Spinal cord (tissue), 10 donors: ENCODE results near the gene CCDC102B. TPM values are rescaled to one million over a fixed set of nuclear protein-coding genes. Genes with fewer than 3 reads are reported as not detected.
"Not testable (repeated sequence)": the region's sequence is repeated elsewhere in the genome, so short reads cannot be mapped to it uniquely, and the experiment has no call there.

Experiments
- DNase-seq, 6 donors: peaks; one replicate each; pipeline versions ENCODE4 v3.0.0 to v3.0.0-alpha.2; 2013 to 2015; ENCODE audit warnings: low spot score in 6 of 6, low read depth in 4 of 6
- H3K27ac ChIP-seq: one replicate; pipeline ENCODE4 v1.5.1; 2013; ENCODE audit warnings: low read depth, low read length, control low read depth
- H3K27me3 ChIP-seq: one replicate; pipeline ENCODE4 v1.6.1; 2013; ENCODE audit warnings: low read length; ENCODE audit not compliant: control insufficient read depth, insufficient read depth
- H3K36me3 ChIP-seq: one replicate; pipeline ENCODE4 v1.6.1; 2013; ENCODE audit warnings: low read length; ENCODE audit not compliant: control insufficient read depth, insufficient read depth
- H3K4me1 ChIP-seq: one replicate; pipeline ENCODE4 v1.6.1; 2013; ENCODE audit warnings: low read length; ENCODE audit not compliant: control insufficient read depth, insufficient read depth
- H3K4me3 ChIP-seq: one replicate; pipeline ENCODE4 v1.5.1; 2013; ENCODE audit warnings: low read depth, low read length, control low read depth
- H3K9me3 ChIP-seq: one replicate; pipeline ENCODE4 v1.6.1; 2013; ENCODE audit warnings: low read length; ENCODE audit not compliant: control insufficient read depth, insufficient read depth
- WGBS: methylation state at CpG from one replicate; pipeline ENCODE4 v1.1.5; 2013; ENCODE audit warnings: missing lambda C conversion rate; ENCODE audit not compliant: insufficient coverage; 5-methylcytosine and 5-hydroxymethylcytosine counted together
- polyA plus RNA-seq, 2 donors: library from polyadenylated mRNA; unstranded; fragments of 120-200 nt; gene quantifications; one replicate each; pipeline ENCODE4 v1.2.1, GENCODE V29; 2013; ENCODE audit not compliant: insufficient read length in 2 of 2
- total RNA-seq, 2 donors: library from RNA; depleted of rRNA in 1 of 2; stranded (reverse); fragments of 120-200 nt in 1 of 2; fragments of >200 nt in 1 of 2; gene quantifications; one replicate each; pipeline versions ENCODE4 v1.2.3 to v1.2.4, GENCODE V29; 2013 to 2014
- donor health status: healthy.

The CCDC102B gene
- total and polyA plus RNA-seq, 4 donors, result 6.2 to 21.2 (median 15.3) TPM

GRCh38 chr18:68780802-68781635 lies 16.9 kb upstream of the CCDC102B start:
- no peaks in the 10 kb centered on the region for H3K9me3 ChIP-seq
- H3K27me3 ChIP-seq, result no peaks in the 10 kb centered on the region
- no peaks in the 10 kb centered on the region for H3K4me1 ChIP-seq
- no peak for DNase-seq
- no peak overlapping the region for H3K27ac ChIP-seq
- WGBS, result no CpG with 5 or more reads among the region's 2 CpGs
- H3K4me3 ChIP-seq, result no peak overlapping the region
- no peaks in the 10 kb centered on the region for H3K36me3 ChIP-seq

GRCh38 chr18:68783506-68783905 lies 14.4 kb upstream of the CCDC102B start:
- H3K4me3 ChIP-seq, result no peak overlapping the region
- H3K9me3 ChIP-seq, result no peaks in the 10 kb centered on the region
- no peak overlapping the region for H3K27ac ChIP-seq
- no CpG with 5 or more reads among the region's 1 CpG for WGBS
- no peaks in the 10 kb centered on the region for H3K4me1 ChIP-seq
- no peaks in the 10 kb centered on the region for H3K27me3 ChIP-seq
- DNase-seq, result no peak
- H3K36me3 ChIP-seq, result no peaks in the 10 kb centered on the region

DNA sequence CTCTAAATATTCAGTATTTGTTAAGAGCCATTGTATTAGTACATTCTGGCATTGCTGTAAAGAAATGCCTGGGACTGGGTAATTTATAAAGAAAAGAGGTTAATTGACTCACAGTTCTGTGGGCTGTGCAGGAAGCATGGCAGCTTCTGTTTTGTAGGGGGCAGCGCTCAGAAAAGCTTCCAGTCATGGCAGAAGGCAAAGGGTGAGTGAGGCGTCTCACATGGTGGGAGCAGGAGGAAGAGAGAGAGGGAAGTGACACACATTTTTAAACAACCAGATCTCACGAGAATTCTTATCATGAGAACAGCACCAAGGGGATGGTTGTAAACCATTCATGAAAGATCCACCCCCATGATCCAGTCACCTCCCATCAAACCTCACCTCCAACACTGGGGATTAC lies 13.8 kb upstream of the CCDC102B start:
- H3K4me3 ChIP-seq, result no peak overlapping the region
- no peaks in the 10 kb centered on the region for H3K9me3 ChIP-seq
- no peaks in the 10 kb centered on the region for H3K36me3 ChIP-seq
- no peaks in the 10 kb centered on the region for H3K27me3 ChIP-seq
- no peaks in the 10 kb centered on the region for H3K4me1 ChIP-seq
- no peak for DNase-seq
- WGBS, result no CpG with 5 or more reads among the region's 3 CpGs
- no peak overlapping the region for H3K27ac ChIP-seq

DNA sequence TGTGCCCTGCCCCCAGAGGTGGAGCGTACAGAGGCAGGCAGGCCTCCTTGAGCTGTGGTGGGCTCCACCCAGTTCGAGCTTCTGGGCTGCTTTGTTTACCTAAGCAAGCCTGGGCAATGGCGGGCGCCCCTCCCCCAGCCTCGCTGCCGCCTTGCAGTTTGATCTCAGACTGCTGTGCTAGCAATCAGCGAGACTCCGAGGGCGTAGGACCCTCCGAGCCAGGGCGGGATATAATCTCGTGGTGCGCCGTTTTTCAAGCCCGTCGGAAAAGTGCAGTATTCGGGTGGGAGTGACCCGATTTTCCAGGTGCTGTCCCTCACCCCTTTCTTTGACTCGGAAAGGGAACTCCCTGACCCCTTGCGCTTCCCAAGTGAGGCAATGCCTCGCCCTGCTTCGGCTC lies 7.6 kb upstream of the CCDC102B start:
- H3K4me1 ChIP-seq, H3K36me3 ChIP-seq, H3K4me3 ChIP-seq, H3K27ac ChIP-seq, DNase-seq, H3K9me3 ChIP-seq, H3K27me3 ChIP-seq: not testable (repeated sequence)
- 100% methylated on average over 9 of the region's 22 CpGs for WGBS

DNA sequence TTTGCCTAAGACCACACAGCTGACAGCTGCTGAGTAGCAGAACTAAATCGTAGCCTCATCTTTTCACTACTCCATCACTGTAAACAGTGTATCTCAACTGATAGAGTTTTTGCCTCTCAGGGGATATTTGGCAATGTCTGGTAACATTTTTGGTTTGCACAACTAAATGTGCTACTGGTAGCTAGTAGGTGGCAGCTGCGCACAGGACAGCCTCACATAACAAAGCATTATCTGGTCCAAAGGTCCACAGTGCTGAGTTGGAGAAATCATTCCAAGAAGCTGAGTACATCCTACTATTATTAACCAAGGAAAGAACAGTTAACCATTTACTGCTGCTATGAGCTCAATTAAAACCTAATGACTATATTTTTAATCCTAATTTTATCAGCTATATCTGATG lies 6.1 kb upstream of the CCDC102B start:
- H3K4me3 ChIP-seq, result no peak overlapping the region
- H3K36me3 ChIP-seq, result no peaks in the 10 kb centered on the region
- no peaks in the 10 kb centered on the region for H3K27me3 ChIP-seq
- no peaks in the 10 kb centered on the region for H3K9me3 ChIP-seq
- H3K27ac ChIP-seq, result no peak overlapping the region
- WGBS, result 80% methylated on average over 1 of the region's 2 CpGs
- no peaks in the 10 kb centered on the region for H3K4me1 ChIP-seq
- no peak for DNase-seq

- Histone ChIP-seq H3K4me1 (no peaks in the 10 kb centered on the region), H3K36me3 (no peaks in the 10 kb centered on the region), H3K27ac (no peak overlapping the region), H3K9me3 (no peaks in the 10 kb centered on the region), H3K4me3 (no peak overlapping the region), H3K27me3 (no peaks in the 10 kb centered on the region)
- DNase-seq, result no peak
Observed at GRCh38 chr18:68793951-68794350, 3.9 kb upstream of the CCDC102B start.

GRCh38 chr18:68796936-68797690 lies 767 bp upstream of the CCDC102B start:
- H3K4me3 ChIP-seq, result no peak overlapping the region
- WGBS, result 100% methylated on average over 4 of the region's 7 CpGs
- no peaks in the 10 kb centered on the region for H3K36me3 ChIP-seq
- H3K4me1 ChIP-seq, result no peaks in the 10 kb centered on the region
- H3K9me3 ChIP-seq, result no peaks in the 10 kb centered on the region
- no peaks in the 10 kb centered on the region for H3K27me3 ChIP-seq
- no peak overlapping the region for H3K27ac ChIP-seq
- DNase-seq, result no peak

GRCh38 chr18:68800075-68800474 lies 2.2 kb downstream of the CCDC102B start:
- 59% methylated on average over 3 of the region's 7 CpGs for WGBS
- DNase-seq, result no peak
- no peaks in the 10 kb centered on the region for H3K27me3 ChIP-seq

GRCh38 chr18:68803356-68803755 lies 5.5 kb downstream of the CCDC102B start:
- DNase-seq, result peak in 1 of 6 donors; percentile 13
- H3K4me1 ChIP-seq, result no peaks in the 10 kb centered on the region
- no peaks in the 10 kb centered on the region for H3K27me3 ChIP-seq
- H3K27ac ChIP-seq, result no peak overlapping the region
- no peaks in the 10 kb centered on the region for H3K9me3 ChIP-seq
- H3K4me3 ChIP-seq, result no peak overlapping the region
- WGBS, result 88% methylated on average over 3 of the region's 3 CpGs
- H3K36me3 ChIP-seq, result no peaks in the 10 kb centered on the region

More at GRCh38 chr18:68800075-68800474, 2.2 kb downstream of the CCDC102B start:
- H3K4me3 ChIP-seq, result no peak overlapping the region
- no peaks in the 10 kb centered on the region for H3K36me3 ChIP-seq
- H3K27ac ChIP-seq, result no peak overlapping the region
- no peaks in the 10 kb centered on the region for H3K9me3 ChIP-seq
- H3K4me1 ChIP-seq, result no peaks in the 10 kb centered on the region

- DNase-seq, result no peak
- no peak overlapping the region for H3K27ac ChIP-seq
- no peaks in the 10 kb centered on the region for H3K9me3 ChIP-seq
- WGBS, result no CpG with 5 or more reads among the region's 3 CpGs
- no peaks in the 10 kb centered on the region for H3K36me3 ChIP-seq
- no peak overlapping the region for H3K4me3 ChIP-seq
- no peaks in the 10 kb centered on the region for H3K27me3 ChIP-seq
- no peaks in the 10 kb centered on the region for H3K4me1 ChIP-seq
Observed at GRCh38 chr18:68817584-68817983, 19.7 kb downstream of the CCDC102B start.
